Panc1 (cell line): Measurements from ENCODE around the gene RTL1. TPM values are rescaled to one million over a fixed set of nuclear protein-coding genes. Genes with fewer than 3 reads are reported as not detected.
A peak's percentile ranks its signal among the peaks of the same experiment; 100 is the strongest.

Experiments
- ATAC-seq: fragments of 200-7000 bp; cut with Tn5 transposase; 2 replicates; pipeline ENCODE4 v1.9.1; 2020; ENCODE audit warnings: mild to moderate bottlenecking, moderate library complexity
- BruUV-seq: library from RNA; stranded (reverse); fragments of 400-500 nt; replicated peaks from 2 replicates; lab custom pipeline; 2021; lab: Mats Ljungman, UMichigan
- CTCF ChIA-PET: fragments of 300-600 bp; sonication (Branson Sonifier 250); formaldehyde crosslinking; loops from one replicate; lab custom pipeline; 2022; ENCODE audit warnings: antibody characterized with exemption; lab: Charles Lee
- POLR2A ChIA-PET: fragments of 300-600 bp; sonication (Branson Sonifier 250); formaldehyde crosslinking; loops from one replicate; lab custom pipeline; 2022; ENCODE audit warnings: antibody characterized with exemption; lab: Charles Lee
- DNase-seq: peaks from one replicate; pipeline ENCODE4 v3.0.0-alpha.2; 2010; ENCODE audit warnings: low read depth, low spot score
- H3K27ac ChIP-seq: 2 replicates; pipeline ENCODE4 v1.5.1; 2011; ENCODE audit warnings: mild to moderate bottlenecking, low read length, inconsistent platforms
- H3K27me3 ChIP-seq: fragments of 200-500 bp; sonication (Bioruptor generic); 2 replicates; pipeline ENCODE4 v1.6.0; 2014; ENCODE audit warnings: low read length, inconsistent platforms; ENCODE audit not compliant: control insufficient read depth, insufficient read depth
- H3K36me3 ChIP-seq: fragments of 200-500 bp; sonication (Bioruptor generic); 2 replicates; pipeline ENCODE4 v1.5.1; 2014; ENCODE audit warnings: inconsistent platforms, mild to moderate bottlenecking, low read length, moderate library complexity; ENCODE audit not compliant: control insufficient read depth, insufficient read depth
- H3K4me1 ChIP-seq: 2 replicates; pipeline ENCODE4 v1.5.1; 2011; ENCODE audit warnings: inconsistent platforms, mild to moderate bottlenecking, low read length, moderate library complexity; ENCODE audit not compliant: control insufficient read depth, insufficient read depth
- H3K4me3 ChIP-seq, 2 experiments: 2 replicates each; pipeline ENCODE4 v1.5.1; 2011 to 2012; ENCODE audit warnings: low read depth in 2 of 2, low read length in 2 of 2, mild to moderate bottlenecking in 2 of 2, inconsistent platforms in 1 of 2, moderate library complexity in 1 of 2
- H3K9me3 ChIP-seq: fragments of 200-500 bp; sonication (Bioruptor generic); 2 replicates; pipeline ENCODE4 v1.5.1; 2014; ENCODE audit warnings: low read depth, mild to moderate bottlenecking, inconsistent platforms, low read length, moderate library complexity; ENCODE audit not compliant: control insufficient read depth, insufficient read depth
- CTCF ChIP-seq: fragments of 450-650 bp; IDR thresholded peaks from 2 replicates; pipeline ENCODE4 v1.5.1; 2017; ENCODE audit warnings: mild to moderate bottlenecking
- POLR2AphosphoS5 ChIP-seq: IDR thresholded peaks from 2 replicates; pipeline ENCODE4 v1.6.1; 2012; ENCODE audit warnings: mild to moderate bottlenecking, low read depth, low read length, moderate library complexity
- REST ChIP-seq, 2 experiments: IDR thresholded peaks; 2 replicates each; pipeline ENCODE4 v1.6.1; 2011 to 2012; ENCODE audit warnings: low read depth in 2 of 2, control low read depth in 1 of 2, low read length in 1 of 2, mild to moderate bottlenecking in 1 of 2, moderate library complexity in 1 of 2; ENCODE audit not compliant: insufficient read depth in 1 of 2
- SIN3A ChIP-seq: IDR thresholded peaks from 2 replicates; pipeline ENCODE4 v1.6.1; 2012; ENCODE audit warnings: low read depth, mild to moderate bottlenecking, low read length, moderate library complexity, borderline replicate concordance; ENCODE audit not compliant: insufficient read depth
- TCF7L2 ChIP-seq: IDR thresholded peaks from 2 replicates; pipeline ENCODE4 v1.6.1; 2011; ENCODE audit warnings: mild to moderate bottlenecking, low read depth, low read length, inconsistent platforms
- in situ Hi-C: cut with HindIII; loops from 2 replicates; pipeline ENCODE4 v1.10.0; 2016; ENCODE audit warnings: low sequenced_read_pairs, low pct_unique_long_range_greater_than_20kb
- intact Hi-C: fragments of 100-400 bp; cut with micrococcal nuclease; formaldehyde crosslinking; loops from one replicate; pipeline ENCODE4 v1.10.0; 2022; ENCODE audit not compliant: unreplicated experiment
- total RNA-seq: library from RNA; stranded (reverse); gene quantifications from one replicate; pipeline ENCODE4 v1.2.1, GENCODE V29; 2021; ENCODE audit not compliant: unreplicated experiment

RTL1 gene
- total RNA-seq, 1 experiment from 2014 or later = not detected

- in situ Hi-C loops (no loop called here), intact Hi-C loops (no loop called here)
- H3K36me3 ChIP-seq = no peaks in the 10 kb centered on the region
- no peaks in the 10 kb centered on the region for H3K27me3 ChIP-seq
- CTCF ChIA-PET = no interaction called here
- BruUV-seq = no TSS peak
- H3K4me3 ChIP-seq = no peak overlapping the region
- H3K4me1 ChIP-seq = no peaks in the 10 kb centered on the region
- ATAC-seq (no peak), DNase-seq (no peak)
- TF ChIP-seq CTCF (no peak), SIN3A (no peak), POLR2AphosphoS5 (no peak), REST (IDR thresholded peaks at IDR 0.05; ENCODE audit: insufficient read depth in 1 of 2, low read depth in 2 of 2, low read length in 1 of 2) (no peak), TCF7L2 (no peak)
- POLR2A ChIA-PET = no interaction called here
- no peak overlapping the region for H3K27ac ChIP-seq
- no peaks in the 10 kb centered on the region for H3K9me3 ChIP-seq
Measured at GRCh38 chr14:100907240-100907639, 3.7 kb upstream of the RTL1 start.

- TF ChIP-seq CTCF (peak; percentile 49), REST (IDR thresholded peaks at IDR 0.05; ENCODE audit: insufficient read depth in 1 of 2, low read depth in 2 of 2, low read length in 1 of 2) (no peak), TCF7L2 (no peak), SIN3A (no peak)
- no peaks in the 10 kb centered on the region for H3K27me3 ChIP-seq
- no peak for ATAC-seq
- CTCF ChIA-PET = no interaction called here
- in situ Hi-C loops (no loop called here), intact Hi-C loops (no loop called here)
- H3K4me1 ChIP-seq = no peaks in the 10 kb centered on the region
- no peak overlapping the region for H3K27ac ChIP-seq
- H3K9me3 ChIP-seq = no peaks in the 10 kb centered on the region
- BruUV-seq = no TSS peak
- no peaks in the 10 kb centered on the region for H3K36me3 ChIP-seq
- no peak overlapping the region for H3K4me3 ChIP-seq
- DNase-seq = no peak
- POLR2A ChIA-PET = no interaction called here
Measured at GRCh38 chr14:100906420-100906819, 2.9 kb upstream of the RTL1 start.
